HL-60 (cell line): ENCODE measurements around the gene CHCHD1.

Experiments
- DNase-seq, 2 experiments: peaks; one replicate each; pipeline ENCODE4 v3.0.0-alpha.2; 2010 to 2020; ENCODE audit warnings: low read depth in 1 of 2, low spot score in 1 of 2
- H3K27ac ChIP-seq: fragments of 250-450 bp; sonication (Bioruptor Pico); replicated peaks from 2 replicates; pipeline ENCODE4 v1.5.1; 2020; ENCODE audit warnings: mild to moderate bottlenecking, moderate library complexity
- H3K27me3 ChIP-seq: fragments of 250-450 bp; sonication (Bioruptor Pico); 2 replicates; pipeline ENCODE4 v1.5.1; 2021; ENCODE audit warnings: mild to moderate bottlenecking, moderate library complexity; ENCODE audit not compliant: insufficient read depth, poor library complexity, severe bottlenecking
- H3K4me3 ChIP-seq: replicated peaks from 2 replicates; pipeline ENCODE4 v1.5.1; 2011; ENCODE audit warnings: mild to moderate bottlenecking, control low read depth, low read length; ENCODE audit not compliant: insufficient read depth
- CTCF ChIP-seq: IDR thresholded peaks from one replicate; pipeline ENCODE4 v1.5.1; 2011; ENCODE audit warnings: low read length, control low read depth, inconsistent platforms; ENCODE audit not compliant: insufficient read depth
- GABPA ChIP-seq: IDR thresholded peaks from 2 replicates; pipeline ENCODE4 v1.6.1; 2012; ENCODE audit warnings: low read depth
- POLR2AphosphoS5 ChIP-seq: IDR thresholded peaks from 2 replicates; pipeline ENCODE4 v1.6.1; 2012; ENCODE audit warnings: low read depth
- REST ChIP-seq: IDR thresholded peaks from 2 replicates; pipeline ENCODE4 v1.6.1; 2012; ENCODE audit warnings: low read depth; ENCODE audit not compliant: insufficient replicate concordance
- SPI1 ChIP-seq: IDR thresholded peaks from 2 replicates; pipeline ENCODE4 v1.6.1; 2012; ENCODE audit warnings: low read depth, mild to moderate bottlenecking, borderline replicate concordance

Gene CHCHD1

GRCh38 chr10:73759512-73760115 is 22.2 kb upstream of the CHCHD1 start:
- TF ChIP-seq SPI1 (no peak), CTCF (no peak), REST (no peak)
- Histone ChIP-seq H3K4me3 (no peak overlapping the region), H3K27ac (no peak overlapping the region), H3K27me3 (no peaks in the 10 kb centered on the region)
- no peak for DNase-seq

GRCh38 chr10:73761781-73762180 is 20.1 kb upstream of the CHCHD1 start:
- H3K27ac ChIP-seq = no peak overlapping the region

GRCh38 chr10:73762915-73763314 is 18.9 kb upstream of the CHCHD1 start:
- no peak overlapping the region for H3K27ac ChIP-seq
- H3K4me3 ChIP-seq = no peak overlapping the region
- DNase-seq = no peak
- no peaks in the 10 kb centered on the region for H3K27me3 ChIP-seq
- no peak for TF ChIP-seq CTCF
- no peak for TF ChIP-seq REST
- no peak for TF ChIP-seq GABPA
- no peak for TF ChIP-seq SPI1

More at GRCh38 chr10:73761781-73762180, 20.1 kb upstream of the CHCHD1 start:
- no peak for DNase-seq
- no peaks in the 10 kb centered on the region for H3K27me3 ChIP-seq
- TF ChIP-seq CTCF (no peak), SPI1 (no peak), POLR2AphosphoS5 (no peak), GABPA (no peak), REST (no peak)
- no peak overlapping the region for H3K4me3 ChIP-seq
